Head of caudate nucleus (tissue), 42 donors: ENCODE results near the gene CEP89.
"Not testable (repeated sequence)": the region's sequence is repeated elsewhere in the genome, so short reads cannot be mapped to it uniquely, and the experiment has no call there.

Experiments used
- DNase-seq, 42 donors: peaks; one replicate each; pipeline versions ENCODE4 v3.0.0 to v3.0.0-alpha.2; 2020 to 2021; ENCODE audit warnings: mixed read lengths in 7 of 42
- intact Hi-C: fragments of 100-400 bp; cut with DNase I; formaldehyde crosslinking; loops from one replicate; pipeline ENCODE4 v1.15.0; 2022

Gene CEP89

GRCh38 chr19:32976223-32976805, 4.6 kb upstream of the CEP89 start:
- DNase-seq: peak; percentile 45 to 91 (median 77)
- intact Hi-C loops: loop anchor here (10.0 kb wide), 1 partner anchor 198 kb away; no protein-coding TSS in a partner anchor

GRCh38 chr19:32971012-32971595, 654 bp downstream of the CEP89 start:
- intact Hi-C loops: loop anchor here (5.0 to 10.0 kb wide), 2 partner anchors 111 to 204 kb away; partner anchors contain the start of gene GPATCH1

GRCh38 chr19:32969549-32969948, 2.2 kb downstream of the CEP89 start:
- intact Hi-C loops: no loop called here
- DNase-seq: no peak

More at GRCh38 chr19:32971012-32971595, 654 bp downstream of the CEP89 start:
- DNase-seq: peak in 5 of 42 donors; percentile 8 to 19 (median 13)

- no peak for DNase-seq
- intact Hi-C loops: no loop called here
These were observed 5.0 kb downstream of the CEP89 start for GRCh38 chr19:32966750-32967149.

- intact Hi-C loops: no loop called here
- no peak for DNase-seq
These were observed 26.5 kb downstream of the CEP89 start for GRCh38 chr19:32945260-32945659.

GRCh38 chr19:32941273-32941672, 30.5 kb downstream of the CEP89 start:
- intact Hi-C loops, DNase-seq: not testable (repeated sequence)

- no peak for DNase-seq
- intact Hi-C loops: no loop called here
These were observed 35.7 kb downstream of the CEP89 start for GRCh38 chr19:32936065-32936464.

GRCh38 chr19:32935629-32936028, 36.1 kb downstream of the CEP89 start:
- no peak for DNase-seq
- intact Hi-C loops: no loop called here

- intact Hi-C loops: no loop called here
- DNase-seq: no peak
These were observed 38.2 kb downstream of the CEP89 start for GRCh38 chr19:32933571-32933970.

- intact Hi-C loops: no loop called here
- DNase-seq: no peak
These were observed 41.2 kb downstream of the CEP89 start for GRCh38 chr19:32930567-32930966.

- DNase-seq: no peak
- intact Hi-C loops: no loop called here
These were observed 43.0 kb downstream of the CEP89 start for GRCh38 chr19:32928806-32929205.

GRCh38 chr19:32924200-32924599, 47.6 kb downstream of the CEP89 start:
- intact Hi-C loops: no loop called here
- no peak for DNase-seq

GRCh38 chr19:32921624-32922023, 50.1 kb downstream of the CEP89 start:
- intact Hi-C loops: no loop called here
- DNase-seq: no peak

- intact Hi-C loops: no loop called here
- no peak for DNase-seq
These were observed 52.4 kb downstream of the CEP89 start for GRCh38 chr19:32919365-32919764.

- no peak for DNase-seq
- intact Hi-C loops: no loop called here
These were observed 54.2 kb downstream of the CEP89 start for GRCh38 chr19:32917616-32917996.

GRCh38 chr19:32916969-32917615, 54.7 kb downstream of the CEP89 start:
- intact Hi-C loops: no loop called here
- no peak for DNase-seq

- DNase-seq: no peak
- intact Hi-C loops: no loop called here
These were observed 56.7 kb downstream of the CEP89 start for GRCh38 chr19:32914879-32915660.

- no peak for DNase-seq
- intact Hi-C loops: no loop called here
These were observed 60.3 kb downstream of the CEP89 start for GRCh38 chr19:32911467-32911866.

- intact Hi-C loops: no loop called here
- no peak for DNase-seq
These were observed 60.9 kb downstream of the CEP89 start for GRCh38 chr19:32910874-32911273.

- intact Hi-C loops: no loop called here
- no peak for DNase-seq
These were observed 61.7 kb downstream of the CEP89 start for GRCh38 chr19:32910094-32910493.
